Measurements from ENCODE around the gene BCCIP.

BCCIP gene

GRCh38 chr10:125822878-125823662 is at the start of gene BCCIP, which contains the start of gene UROS:
TSS of gene BCCIP (plus strand) at chr10:125823546. CDS start at chr10:125823558, 12 bp downstream.
TSS of gene UROS (minus strand) at chr10:125823258. CDS start at chr10:125816499, 6,759 bp downstream.
- peak within 1 kb of the TSS; percentile 88 for H3K27ac ChIP-seq
- no peak for TF ChIP-seq CTCF (conservative IDR thresholded peaks at IDR 0.05)

- H3K27ac ChIP-seq = no peak overlapping the region
- no peak for TF ChIP-seq CTCF (conservative IDR thresholded peaks at IDR 0.05)
Measured at GRCh38 chr10:125773687-125774543, 49.4 kb upstream of the BCCIP start.

- no peak for TF ChIP-seq CTCF (conservative IDR thresholded peaks at IDR 0.05)
Measured at GRCh38 chr10:125774581-125775191, 48.7 kb upstream of the BCCIP start.

GRCh38 chr10:125775491-125776106 is 47.7 kb upstream of the BCCIP start, which contains the start of gene MMP21:
TSS of gene MMP21 (minus strand) at chr10:125775821. CDS start at chr10:125775821, 0 bp downstream.
- H3K27ac ChIP-seq = no peak within 1 kb of the TSS
- TF ChIP-seq CTCF (conservative IDR thresholded peaks at IDR 0.05) = no peak

More at GRCh38 chr10:125774581-125775191, 48.7 kb upstream of the BCCIP start:
- H3K27ac ChIP-seq = no peak overlapping the region

GRCh38 chr10:125777806-125778205 is 45.5 kb upstream of the BCCIP start:
- no peak overlapping the region for H3K27ac ChIP-seq
- TF ChIP-seq CTCF (conservative IDR thresholded peaks at IDR 0.05) = no peak

GRCh38 chr10:125778556-125778955 is 44.8 kb upstream of the BCCIP start:
- no peak for TF ChIP-seq CTCF (conservative IDR thresholded peaks at IDR 0.05)

More at GRCh38 chr10:125778556-125778955, 44.8 kb upstream of the BCCIP start:
- H3K27ac ChIP-seq = no peak overlapping the region
